ENCODE results near the gene SLC45A1.

Gene SLC45A1

GRCh38 chr1:8356256-8357209 is 38.6 kb downstream of the SLC45A1 start:
- no peak for DNase-seq

GRCh38 chr1:8357329-8358101 is 39.6 kb downstream of the SLC45A1 start:
- no peak for DNase-seq

GRCh38 chr1:8358241-8358896 is 40.5 kb downstream of the SLC45A1 start:
- DNase-seq: no peak

- no peak for DNase-seq
Measured at GRCh38 chr1:8358897-8359616, 41.1 kb downstream of the SLC45A1 start.

DNA sequence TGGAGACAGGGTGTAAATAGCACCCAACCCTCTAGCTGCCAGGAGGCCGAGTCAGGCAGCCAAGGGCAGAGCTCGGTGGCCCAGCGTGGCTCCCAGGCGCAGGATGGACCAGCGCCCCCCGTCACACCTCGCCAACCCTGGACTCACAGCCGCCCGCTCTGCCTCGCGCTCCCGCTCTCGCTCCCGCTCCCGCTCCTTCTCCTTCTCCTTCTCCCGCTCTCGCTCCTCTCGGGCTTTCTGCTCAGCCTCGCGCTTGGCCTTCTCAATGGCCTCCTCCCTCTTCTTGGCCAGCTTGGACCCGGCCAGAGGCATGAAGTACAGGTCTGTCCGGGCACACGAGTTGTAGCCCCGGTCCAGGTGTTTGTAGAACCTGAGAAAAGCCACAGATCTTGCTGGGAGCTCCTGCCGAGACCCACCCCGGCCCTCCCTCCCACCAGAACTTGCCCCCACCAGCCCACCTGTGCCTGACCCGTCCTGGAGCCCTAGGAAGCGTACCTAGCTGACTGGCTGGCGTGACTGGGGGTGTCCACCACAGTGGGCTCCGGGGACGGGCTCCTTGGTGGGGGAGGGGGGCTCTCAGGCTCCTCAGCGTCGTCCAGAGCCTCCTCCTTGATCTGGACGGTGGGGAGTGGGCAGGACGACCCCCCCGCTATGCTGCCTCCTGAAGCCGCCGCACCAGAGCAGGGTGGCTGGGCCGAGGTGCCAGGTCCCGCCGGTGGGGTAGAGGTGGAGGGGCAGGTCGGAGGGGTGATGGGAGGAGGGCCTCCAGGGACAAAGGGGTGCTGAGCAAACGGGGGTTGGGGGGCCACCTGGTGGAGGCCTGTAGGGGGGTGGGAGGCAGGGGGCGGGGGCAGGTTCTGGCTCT is 41.9 kb downstream of the SLC45A1 start:
- DNase-seq: no peak

DNA sequence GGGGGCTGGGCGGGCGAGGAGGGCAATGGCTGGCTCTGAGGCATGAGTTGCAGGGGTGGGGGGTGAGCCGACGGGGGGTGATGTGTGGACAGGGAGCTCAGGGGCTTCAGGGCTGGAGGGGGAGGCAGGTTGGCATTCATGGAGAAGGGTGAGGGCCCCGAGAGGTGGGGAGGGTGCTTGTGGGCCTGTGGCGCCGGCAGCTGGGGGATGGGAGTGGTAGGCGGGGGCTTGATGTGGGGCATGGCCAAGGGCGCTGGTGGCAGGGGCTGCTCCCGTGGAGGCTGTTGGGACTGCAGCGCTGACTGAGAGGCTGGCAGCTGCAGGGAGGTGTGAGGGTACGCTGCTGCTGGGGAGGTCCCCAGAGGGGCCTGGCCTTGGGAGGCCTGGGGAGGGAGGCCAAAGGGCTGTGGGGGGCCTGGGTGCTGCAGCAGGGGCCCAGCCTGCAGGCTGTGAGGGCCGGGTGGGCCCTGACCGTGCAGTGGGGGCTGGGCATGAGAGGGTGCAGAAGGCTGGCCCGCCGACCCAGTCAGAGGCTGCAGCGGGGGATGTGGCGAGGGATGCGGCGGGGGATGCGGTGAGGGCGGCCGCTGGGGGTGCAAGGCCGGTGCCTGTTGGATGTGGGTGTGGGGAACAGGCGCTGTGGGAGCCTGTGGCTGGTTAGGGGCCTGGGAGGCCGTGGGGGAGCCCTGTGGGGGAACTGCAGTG is 42.7 kb downstream of the SLC45A1 start:
- DNase-seq: no peak

- no peak for DNase-seq
Measured at GRCh38 chr1:8361198-8361849, 43.4 kb downstream of the SLC45A1 start.

DNA sequence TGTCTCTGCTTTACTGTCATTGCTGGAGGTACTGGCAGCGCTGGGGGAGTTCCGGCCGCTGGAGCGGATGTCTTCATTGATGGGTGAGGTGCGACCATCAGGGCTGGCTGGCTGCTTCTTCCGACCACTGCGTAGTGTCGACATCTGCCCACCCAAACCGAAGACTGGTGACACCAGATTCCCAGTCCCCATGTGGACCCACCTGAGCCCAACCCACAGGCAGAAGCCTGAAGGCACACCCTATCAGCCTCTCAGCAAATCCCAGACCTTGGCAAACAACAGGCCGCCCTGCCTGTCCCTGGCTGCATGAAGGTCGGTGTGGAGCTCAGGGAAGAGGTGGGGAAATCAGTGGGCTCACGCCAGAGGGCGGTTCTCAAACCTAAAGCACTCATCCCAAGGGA is 44.8 kb downstream of the SLC45A1 start:
- DNase-seq: no peak

- no peak for DNase-seq
Measured at GRCh38 chr1:8363186-8363766, 45.4 kb downstream of the SLC45A1 start.

- DNase-seq: no peak
Measured at GRCh38 chr1:8363767-8364301, 45.9 kb downstream of the SLC45A1 start.

DNA sequence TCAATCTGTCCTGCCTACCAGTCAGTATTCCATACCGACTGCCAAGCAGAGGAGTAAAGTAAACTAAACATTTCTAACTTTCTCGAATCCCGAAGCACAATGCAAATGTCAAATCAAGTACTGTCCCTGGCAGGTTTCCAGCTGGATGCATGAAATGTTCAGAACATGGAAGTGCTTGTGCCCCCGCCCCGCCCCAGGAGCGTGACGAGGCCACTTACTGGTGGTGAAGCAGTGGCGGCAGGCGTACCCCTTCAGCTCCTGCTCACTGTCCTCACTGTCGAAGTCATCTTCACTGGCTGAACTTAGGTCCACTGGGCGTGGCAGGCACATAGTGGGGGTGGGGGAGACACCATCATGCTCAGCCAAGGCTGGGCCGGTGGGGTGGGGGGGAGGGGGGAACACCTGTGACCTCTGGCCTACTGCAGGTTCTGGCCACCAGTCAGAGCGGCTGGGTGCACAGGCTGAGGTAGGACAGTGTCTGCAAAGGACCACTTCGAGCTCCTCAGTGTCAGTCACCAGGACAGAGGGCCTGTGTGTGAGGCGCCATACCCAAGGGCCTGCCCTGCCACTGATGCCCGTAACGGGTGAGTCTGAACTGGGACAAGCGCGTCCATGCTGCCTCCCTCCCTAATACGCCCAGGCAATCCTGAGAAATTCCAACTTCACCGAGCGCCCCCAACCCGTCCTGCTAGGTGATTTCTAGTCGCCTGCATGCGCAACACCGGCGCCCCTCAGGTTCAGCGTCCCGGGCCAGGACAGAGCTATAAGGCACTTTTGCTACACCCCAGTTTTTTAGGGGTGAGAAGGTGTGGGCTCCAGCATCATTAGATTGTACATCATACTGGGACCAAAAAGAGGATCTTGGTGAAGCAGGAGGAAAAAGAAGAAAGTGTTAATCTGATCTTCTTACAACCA is 46.9 kb downstream of the SLC45A1 start:
- DNase-seq: no peak

DNA sequence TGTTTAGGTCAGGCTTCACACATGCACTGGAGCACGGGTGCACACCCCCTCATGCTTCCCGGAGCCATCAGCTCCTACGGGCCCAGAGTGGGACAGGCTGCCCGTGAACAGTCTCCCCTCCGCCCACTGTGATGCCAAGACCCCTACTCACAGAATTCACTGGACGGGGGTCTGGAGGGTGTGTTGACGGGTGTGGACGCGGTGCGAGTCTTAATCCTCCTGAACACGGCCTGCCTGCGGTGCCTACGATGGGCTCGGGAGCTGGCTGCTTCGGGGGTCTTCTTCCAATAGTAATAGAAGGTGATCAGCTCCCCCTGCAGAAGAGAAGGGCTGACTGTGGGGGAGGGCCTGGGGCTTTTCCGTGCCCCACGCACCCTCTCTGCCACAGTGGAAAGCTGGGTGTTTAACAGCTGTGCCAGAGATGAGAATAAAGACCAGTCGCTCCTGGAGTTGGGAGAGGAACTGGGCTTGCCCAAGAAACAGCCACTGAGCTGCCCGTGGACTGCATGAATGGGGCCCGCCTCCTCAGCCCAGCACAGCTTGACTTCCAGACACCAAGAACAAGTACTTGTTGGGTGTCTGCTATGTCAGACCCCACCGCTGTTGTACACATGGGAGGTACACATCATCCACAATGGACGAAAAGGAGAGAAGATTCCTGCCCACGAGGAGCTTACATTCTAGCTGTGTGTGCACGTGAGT is 47.9 kb downstream of the SLC45A1 start:
- DNase-seq: no peak

- no peak for DNase-seq
Measured at GRCh38 chr1:8367571-8368194, 49.8 kb downstream of the SLC45A1 start.

DNA sequence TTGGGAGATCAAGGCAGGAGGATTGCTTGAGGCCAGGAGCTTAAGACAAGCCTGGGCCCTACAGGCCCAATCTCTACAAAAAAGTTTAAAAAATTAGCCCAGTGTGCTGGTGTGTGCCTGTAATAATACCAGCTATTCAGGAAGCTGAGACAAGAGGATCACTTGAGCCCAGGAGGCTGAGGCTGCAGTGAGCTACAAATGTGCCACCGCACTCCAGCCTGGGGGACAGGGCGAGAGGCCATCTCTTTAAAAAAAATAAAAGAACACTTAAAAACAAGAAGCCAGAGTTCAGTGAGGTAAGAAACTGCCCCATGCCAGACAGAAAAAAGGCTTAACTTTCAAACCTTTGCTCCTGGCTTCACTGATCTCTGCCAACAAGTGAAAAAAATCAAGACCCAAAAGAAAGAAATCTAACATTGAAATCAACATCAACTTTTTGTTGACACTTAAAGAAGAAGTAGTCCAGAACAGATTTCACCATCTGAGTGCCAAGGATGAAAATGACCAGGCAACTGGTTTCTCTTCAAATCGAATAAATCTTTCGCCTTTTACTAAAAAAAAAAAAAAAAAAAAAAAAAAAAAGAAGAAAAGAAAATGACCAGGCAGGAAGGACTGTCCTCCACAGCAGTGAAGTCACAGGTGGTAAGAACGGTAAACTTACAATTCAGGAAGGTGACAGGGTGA is 51.2 kb downstream of the SLC45A1 start:
- DNase-seq: no peak

- DNase-seq: no peak
Measured at GRCh38 chr1:8370046-8370881, 52.4 kb downstream of the SLC45A1 start.

- no peak for DNase-seq
Measured at GRCh38 chr1:8370905-8371315, 53.0 kb downstream of the SLC45A1 start.

Data from NK-92 treated with Interleukin-12 subunit alpha and Interleukin-12 subunit beta, amount 100 ng/mL, for 24 hours (cell line).